ENCODE data around the gene LSM12.

DNA sequence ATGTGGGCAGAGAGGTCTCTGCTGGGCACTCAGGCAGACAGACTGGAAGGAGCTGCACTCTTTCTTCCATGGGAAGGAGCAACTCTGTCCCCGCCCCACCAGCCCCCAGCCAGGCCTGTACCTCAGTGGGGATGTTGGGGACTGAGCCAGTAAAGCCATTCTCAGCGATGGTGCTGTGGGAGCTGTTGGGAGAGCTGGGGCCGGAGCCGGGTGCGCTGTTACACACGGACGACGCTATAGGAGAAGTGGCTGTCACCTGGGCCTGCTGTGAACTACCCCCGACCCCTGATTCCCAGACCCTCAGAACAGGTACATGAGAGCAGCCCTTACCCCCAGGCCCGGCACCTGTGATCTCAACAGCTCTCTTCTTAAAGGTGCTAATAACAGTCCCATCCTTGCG, 25.6 kb upstream of the LSM12 start:
- TF ChIP-seq, protein P1, sequence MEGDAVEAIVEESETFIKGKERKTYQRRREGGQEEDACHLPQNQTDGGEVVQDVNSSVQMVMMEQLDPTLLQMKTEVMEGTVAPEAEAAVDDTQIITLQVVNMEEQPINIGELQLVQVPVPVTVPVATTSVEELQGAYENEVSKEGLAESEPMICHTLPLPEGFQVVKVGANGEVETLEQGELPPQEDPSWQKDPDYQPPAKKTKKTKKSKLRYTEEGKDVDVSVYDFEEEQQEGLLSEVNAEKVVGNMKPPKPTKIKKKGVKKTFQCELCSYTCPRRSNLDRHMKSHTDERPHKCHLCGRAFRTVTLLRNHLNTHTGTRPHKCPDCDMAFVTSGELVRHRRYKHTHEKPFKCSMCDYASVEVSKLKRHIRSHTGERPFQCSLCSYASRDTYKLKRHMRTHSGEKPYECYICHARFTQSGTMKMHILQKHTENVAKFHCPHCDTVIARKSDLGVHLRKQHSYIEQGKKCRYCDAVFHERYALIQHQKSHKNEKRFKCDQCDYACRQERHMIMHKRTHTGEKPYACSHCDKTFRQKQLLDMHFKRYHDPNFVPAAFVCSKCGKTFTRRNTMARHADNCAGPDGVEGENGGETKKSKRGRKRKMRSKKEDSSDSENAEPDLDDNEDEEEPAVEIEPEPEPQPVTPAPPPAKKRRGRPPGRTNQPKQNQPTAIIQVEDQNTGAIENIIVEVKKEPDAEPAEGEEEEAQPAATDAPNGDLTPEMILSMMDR (IDR thresholded peaks at IDR 0.05): no peak
- TF ChIP-seq POLR2A (IDR thresholded peaks at IDR 0.05): no peak

All from thyroid gland (tissue), 4 donors.